NK-92 treated with Interleukin-12 subunit alpha and Interleukin-12 subunit beta, amount 100 ng/mL, for 24 hours (cell line): ENCODE data around the gene KIF21B.

Experiments used
- DNase-seq: peaks from one replicate; lab custom pipeline; 2025; lab: John Stamatoyannopoulos, UW

KIF21B gene

GRCh38 chr1:200992382-200993048, 31.0 kb downstream of the KIF21B start:
- DNase-seq: no peak

GRCh38 chr1:200991097-200991614, 32.4 kb downstream of the KIF21B start:
- DNase-seq: no peak

DNA sequence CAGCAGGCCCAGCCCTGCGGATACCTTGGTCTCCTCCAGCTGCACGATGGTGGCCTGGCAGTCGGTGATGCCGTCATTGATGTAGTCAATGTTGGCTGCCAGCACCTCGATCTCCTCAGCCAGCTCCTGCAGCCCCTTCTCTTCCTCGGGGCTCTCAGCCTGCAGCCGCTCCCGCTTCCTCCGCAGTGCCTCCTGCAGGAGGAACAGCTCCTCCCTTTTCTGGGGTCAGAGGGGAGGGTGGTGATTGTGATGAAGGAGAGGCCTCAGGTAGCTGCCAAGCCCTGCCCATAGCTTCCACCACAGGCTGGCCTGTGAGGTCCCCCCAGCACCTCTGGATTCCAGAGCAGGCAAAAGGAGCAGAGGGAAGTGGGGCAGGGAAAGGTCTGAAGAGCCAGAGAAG, 33.4 kb downstream of the KIF21B start:
- DNase-seq: no peak

- no peak for DNase-seq
Measured at GRCh38 chr1:200989337-200989736, 34.2 kb downstream of the KIF21B start.

GRCh38 chr1:200988693-200989092, 34.8 kb downstream of the KIF21B start:
- DNase-seq: no peak

DNA sequence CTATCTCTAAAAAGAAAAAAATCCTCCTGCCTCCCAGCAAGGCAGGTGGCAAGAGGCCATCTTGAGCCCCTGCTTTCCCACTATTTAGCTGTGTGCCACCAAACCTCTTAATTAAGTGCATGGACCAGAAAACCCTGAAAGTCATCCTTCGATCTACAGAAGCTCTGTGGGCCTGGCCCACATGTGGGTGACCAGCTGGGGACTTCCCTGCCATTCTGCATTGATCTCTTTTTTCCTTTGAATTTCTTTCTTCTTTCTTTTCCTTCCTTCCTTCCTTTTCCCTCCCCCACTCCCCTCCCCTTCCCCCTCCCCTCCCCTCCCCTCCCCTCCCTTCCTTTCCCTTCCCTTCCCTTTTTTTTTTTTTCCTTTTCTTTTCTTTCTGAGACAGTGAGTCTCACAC, 38.0 kb downstream of the KIF21B start:
- DNase-seq: no peak

DNA sequence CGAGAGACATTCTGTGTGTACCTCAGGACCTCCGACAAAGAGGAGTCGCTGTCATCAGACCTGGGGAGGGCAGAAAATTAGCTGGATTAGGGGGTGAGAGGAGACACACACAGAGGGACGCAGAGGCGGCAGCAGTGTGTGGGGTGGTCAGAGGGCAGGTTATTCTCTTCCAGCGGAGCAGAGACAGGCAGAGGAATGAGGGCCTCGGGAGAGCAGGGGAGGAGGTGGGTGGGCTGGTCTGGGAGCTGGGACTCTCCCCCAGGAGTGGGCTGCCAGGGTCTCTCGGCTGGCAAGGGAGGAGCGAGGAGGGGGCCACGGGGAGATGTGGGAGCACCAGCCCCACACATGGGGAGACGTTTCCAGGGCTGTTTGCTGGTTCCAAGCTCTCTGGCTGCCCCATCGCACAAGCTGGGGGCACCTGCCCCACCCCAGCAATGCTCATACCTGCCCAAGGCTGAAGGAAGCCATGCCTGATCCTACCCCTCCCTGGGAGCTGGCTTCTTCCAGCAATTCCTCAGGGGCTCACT, 40.4 kb downstream of the KIF21B start:
- no peak for DNase-seq

DNA sequence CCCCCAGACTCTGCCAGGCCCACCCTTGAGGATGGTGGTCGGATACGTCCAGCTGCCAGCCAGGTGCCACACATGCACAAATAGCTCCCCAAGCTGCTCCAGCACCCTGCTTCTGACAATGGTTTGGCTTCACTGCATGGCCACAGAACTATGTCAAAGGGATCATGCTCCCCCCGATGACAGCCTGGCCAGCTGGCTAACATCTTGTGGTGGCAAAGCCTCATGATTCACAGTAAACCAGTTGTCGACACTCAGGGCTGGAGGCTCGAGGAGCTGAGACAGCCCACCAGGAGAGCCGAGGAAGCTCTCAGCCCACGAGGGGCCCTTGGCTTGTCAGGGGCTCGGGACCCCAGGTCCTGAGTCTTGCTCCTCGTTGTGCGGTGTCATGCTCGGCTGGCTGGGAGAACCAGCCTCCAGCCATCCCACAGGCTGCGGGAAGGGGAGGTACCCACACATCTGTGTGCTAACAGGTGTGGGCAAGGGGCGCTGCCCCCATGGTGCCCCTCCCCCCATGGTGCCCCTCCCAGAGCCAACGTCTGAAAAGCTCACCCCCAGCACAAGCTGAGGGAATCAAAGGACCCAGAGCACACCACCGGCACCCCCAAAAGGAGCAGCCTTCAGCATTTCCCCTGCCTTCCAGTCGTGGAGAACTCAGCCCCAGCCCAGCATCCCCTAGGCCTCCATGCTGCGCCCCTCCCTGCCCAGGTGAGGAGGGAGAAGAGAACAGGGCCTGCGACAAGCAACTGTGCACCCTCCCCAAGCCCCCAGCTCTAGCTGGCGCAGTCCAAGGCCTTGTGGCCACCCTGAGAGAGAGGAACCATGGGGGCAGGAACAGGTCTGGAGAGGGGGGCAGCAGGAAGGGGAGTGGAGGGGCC, 41.2 kb downstream of the KIF21B start:
- DNase-seq: no peak

- DNase-seq: no peak
Measured at GRCh38 chr1:200981278-200981677, 42.2 kb downstream of the KIF21B start.

- DNase-seq: no peak
Measured at GRCh38 chr1:200980873-200981272, 42.6 kb downstream of the KIF21B start.

DNA sequence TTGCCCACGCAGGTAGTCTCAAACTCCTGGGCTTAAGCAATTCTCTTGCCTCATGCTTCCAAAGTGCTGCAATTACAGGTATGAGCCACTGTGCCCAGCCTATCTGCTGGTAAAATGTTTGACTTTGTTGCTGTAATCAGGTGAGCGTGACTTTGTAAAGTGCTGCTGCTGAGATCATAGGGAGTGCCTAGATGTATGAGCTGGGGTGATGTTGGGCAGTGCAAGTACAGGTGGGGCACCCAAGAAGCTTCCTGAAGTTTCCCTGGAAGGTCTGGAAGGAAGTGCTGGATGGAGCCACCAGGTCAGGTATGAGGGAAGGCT, 43.1 kb downstream of the KIF21B start:
- DNase-seq: no peak

DNA sequence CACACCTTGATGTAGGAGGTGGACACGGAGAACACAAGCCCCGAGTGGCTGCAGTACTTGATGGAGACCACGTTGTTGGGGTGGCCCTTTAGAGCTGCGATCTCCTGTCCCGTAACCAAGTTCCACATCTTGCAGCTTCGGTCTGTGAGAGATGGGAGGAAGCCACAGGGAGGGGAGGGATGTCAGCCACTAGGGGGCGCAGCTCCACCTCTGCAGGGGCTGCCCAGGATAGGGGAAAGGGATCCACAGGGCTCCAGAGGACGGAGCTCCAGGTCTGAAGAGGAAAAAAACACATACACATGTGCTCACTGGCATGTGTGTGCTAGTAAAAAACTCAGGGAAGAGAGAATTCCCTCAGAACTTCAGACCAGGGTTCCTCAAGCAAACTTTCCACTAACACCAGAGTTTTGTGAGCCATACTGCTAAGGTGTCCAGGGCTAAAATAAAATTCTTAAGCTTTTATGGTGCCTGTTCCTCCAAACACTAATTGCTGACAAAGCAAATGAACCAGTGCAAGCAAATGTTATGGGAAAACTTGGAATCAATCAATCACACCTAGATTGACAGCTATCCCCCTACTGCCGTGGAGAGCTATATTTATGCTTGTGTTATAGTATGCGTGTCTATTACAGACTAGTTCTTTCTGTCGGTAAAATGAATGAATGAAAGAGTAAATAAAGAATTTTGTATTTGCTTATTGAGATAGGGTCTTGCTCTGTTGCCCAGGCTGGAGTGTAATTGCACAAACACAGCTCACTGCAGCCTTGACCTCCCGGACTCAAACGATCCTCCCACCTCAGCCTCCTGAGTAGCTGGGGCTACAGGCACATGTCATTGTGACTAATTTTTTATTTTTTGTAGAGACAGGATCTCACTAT, 43.7 kb downstream of the KIF21B start:
- DNase-seq: peak; percentile 26

- no peak for DNase-seq
Measured at GRCh38 chr1:200977071-200977754, 46.3 kb downstream of the KIF21B start.

GRCh38 chr1:200976634-200977033, 46.9 kb downstream of the KIF21B start:
- DNase-seq: no peak

DNA sequence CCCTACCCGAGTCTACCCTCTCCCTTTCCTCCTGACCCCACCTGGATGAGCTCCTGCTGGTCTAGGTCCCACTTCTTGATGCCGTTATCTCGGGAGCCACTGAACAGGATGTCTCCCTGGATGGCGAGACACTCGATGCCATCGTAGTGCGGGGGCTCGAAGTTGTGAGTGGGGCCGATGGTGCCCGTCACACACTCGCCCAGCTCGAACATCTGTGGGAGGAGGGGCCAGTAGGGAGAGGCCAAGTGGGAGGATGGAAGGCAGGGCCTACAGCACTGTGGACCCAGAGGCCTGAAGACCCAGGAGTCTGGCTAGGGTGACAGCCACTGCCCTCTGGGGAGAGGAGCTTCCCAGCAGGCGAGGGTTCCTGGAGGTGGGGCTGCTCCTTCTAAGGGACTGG, 48.1 kb downstream of the KIF21B start:
- DNase-seq: no peak

GRCh38 chr1:200974711-200975110, 48.8 kb downstream of the KIF21B start:
- no peak for DNase-seq

DNA sequence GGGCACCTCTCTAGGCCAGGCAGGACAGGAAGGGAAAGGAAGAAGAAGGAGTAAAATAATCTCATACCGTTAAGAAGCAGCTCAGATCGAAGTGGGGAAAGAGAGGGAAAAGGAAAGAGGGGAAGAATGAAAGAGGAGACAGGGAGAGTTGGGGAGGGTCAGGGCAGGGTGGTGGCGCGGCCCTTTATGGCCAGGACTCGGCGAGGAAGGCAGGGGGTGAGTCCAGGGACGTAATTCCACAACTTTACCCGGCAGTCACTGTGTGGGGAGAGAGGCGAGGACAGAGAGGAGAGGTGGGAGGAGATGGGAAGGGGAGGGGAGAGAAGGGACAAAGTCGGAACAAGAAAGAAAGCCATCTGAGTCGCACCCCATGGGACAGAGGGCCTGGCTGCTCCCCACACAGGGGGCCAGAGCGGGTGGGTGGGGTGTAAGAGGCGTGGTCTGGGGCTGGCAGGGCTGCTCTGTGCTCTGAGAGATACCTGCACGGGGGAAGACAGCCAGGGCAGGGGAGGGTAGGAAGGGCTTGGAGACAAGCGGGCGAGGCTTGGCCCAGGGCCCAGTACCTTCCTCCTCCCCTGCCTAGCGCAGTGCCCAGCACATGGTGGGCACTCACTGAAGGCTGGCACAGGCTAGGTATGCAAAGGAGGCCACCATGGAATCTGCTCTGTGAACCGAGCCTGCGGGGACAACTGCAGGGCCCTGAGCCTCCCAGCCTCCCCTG, 49.4 kb downstream of the KIF21B start:
- DNase-seq: no peak

DNA sequence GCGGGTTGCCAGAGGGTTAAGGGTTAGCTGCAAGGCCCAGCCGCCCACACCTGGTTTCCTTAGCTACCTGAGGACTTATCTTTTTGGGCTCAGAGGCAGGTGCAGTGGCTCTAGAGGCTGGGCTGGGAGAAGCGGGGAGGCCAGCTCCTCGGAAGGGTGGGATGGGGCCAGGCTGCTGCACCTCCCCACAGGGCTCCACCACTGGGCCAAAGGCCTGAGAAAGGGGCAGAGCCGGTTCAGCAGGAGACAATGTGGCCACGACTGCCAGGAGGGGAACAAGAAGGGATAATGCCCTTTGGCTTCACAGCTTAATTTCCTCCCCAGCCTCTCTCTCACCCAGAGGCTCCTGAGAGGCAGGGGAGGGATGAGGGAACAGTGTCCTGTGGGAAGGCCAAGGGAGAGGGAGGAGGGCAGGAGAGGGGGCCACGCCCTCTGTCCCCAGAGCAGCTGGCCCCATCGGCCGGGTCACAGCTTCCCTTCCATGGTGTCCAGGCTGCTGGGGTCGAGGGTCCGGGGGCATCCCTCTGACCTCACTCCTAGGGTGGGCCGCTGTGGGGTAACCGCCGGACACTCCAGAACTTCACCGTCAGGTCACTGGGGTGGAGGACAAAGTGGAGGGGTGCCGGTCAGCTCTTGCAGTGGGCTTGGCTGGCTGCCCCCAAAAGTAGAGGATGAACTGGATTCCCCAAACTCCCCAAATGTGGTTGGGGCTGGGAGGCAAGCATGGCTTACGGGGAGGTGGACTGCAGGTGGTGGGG, 50.4 kb downstream of the KIF21B start:
- no peak for DNase-seq

GRCh38 chr1:200971955-200972711, 51.4 kb downstream of the KIF21B start:
- peak; percentile 12 for DNase-seq
